H1 (cell line): ENCODE data around the gene WDR93.

Experiments used
- ATF3 ChIP-seq: IDR thresholded peaks from 2 replicates; pipeline ENCODE4 v1.6.1; 2011; ENCODE audit warnings: low read depth, mild to moderate bottlenecking, low read length; ENCODE audit not compliant: insufficient read depth
- CTCF ChIP-seq, 3 experiments: IDR thresholded peaks; 1 replicate in 2 of 3; 2 replicates in 1 of 3; pipeline versions ENCODE4 v1.5.1 to v1.6.1; 2011; ENCODE audit warnings: low read length in 3 of 3, mild to moderate bottlenecking in 3 of 3, inconsistent platforms in 2 of 3, low read depth in 1 of 3, moderate library complexity in 1 of 3; ENCODE audit not compliant: insufficient read depth in 1 of 3; ENCODE audit errors: control extremely low read depth in 1 of 3
- GABPA ChIP-seq: IDR thresholded peaks from 2 replicates; pipeline ENCODE4 v1.6.1; 2011; ENCODE audit warnings: mild to moderate bottlenecking, low read length, moderate library complexity, borderline replicate concordance; ENCODE audit not compliant: insufficient read depth
- HDAC6 ChIP-seq: IDR thresholded peaks from one replicate; pipeline ENCODE4 v1.7.1; 2012; ENCODE audit warnings: low read depth, mild to moderate bottlenecking, inconsistent platforms, low read length, moderate library complexity
- TBP ChIP-seq: IDR thresholded peaks from 2 replicates; pipeline ENCODE4 v1.6.1; 2011; ENCODE audit warnings: low read depth, low read length, improper control_type of control experiment
- YY1 ChIP-seq: IDR thresholded peaks from 2 replicates; pipeline ENCODE4 v1.6.1; 2011; ENCODE audit warnings: low read depth, mild to moderate bottlenecking, low read length

DNA sequence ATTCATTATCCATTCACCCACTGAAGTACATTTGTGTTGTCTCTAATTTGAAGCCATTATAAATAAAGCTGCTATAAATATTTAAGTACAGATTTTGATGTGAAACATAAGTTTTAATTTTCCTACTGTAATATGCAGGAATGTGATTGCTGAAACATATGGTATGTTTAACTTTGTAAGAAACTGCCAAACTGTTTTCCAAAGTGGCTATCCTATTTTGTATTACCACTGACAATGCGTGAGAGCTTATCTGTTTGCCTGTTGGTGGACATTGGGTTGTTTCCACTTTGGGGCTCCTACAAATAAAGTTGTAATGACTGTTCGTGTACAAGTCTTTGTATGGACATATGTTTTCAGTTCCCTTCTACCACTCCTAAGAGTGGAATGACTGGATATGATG is 2.5 kb downstream of the WDR93 start:
- TF ChIP-seq CTCF (IDR thresholded peaks at IDR 0.05; ENCODE audit: control extremely low read depth in 1 of 3, insufficient read depth in 1 of 3, low read depth in 1 of 3, low read length in 3 of 3) (no peak), ATF3 (no peak), GABPA (no peak), YY1 (no peak), TBP (no peak), HDAC6 (no peak)
